ENCODE data around the gene GSTM3.

GSTM3 gene

DNA sequence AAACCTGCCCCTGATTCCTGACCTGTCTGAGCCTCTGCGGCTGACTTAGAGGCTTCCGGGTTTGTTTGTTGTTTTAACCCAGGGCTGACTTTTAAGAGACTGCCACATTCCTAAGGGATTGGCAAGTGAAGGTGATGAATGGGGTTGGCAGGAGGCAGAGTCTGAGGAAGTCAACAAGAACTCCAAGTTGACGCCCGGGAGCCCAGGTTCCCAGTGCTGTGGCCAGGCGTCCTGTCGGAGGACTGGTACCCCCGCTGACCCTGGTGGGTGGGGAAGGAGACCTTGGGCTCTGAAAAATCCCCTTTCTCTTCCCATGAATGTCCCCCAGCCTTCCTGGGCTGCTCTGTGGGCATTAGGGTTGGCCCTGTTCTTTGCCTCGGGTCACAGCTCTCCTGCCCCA, 42.6 kb upstream of the GSTM3 start:
- Histone ChIP-seq H3K4me1 (ENCODE audit: control insufficient read depth in 1 of 2, insufficient read depth in 1 of 2, low read depth in 1 of 2, low read length in 1 of 2) (peaks cover 9 to 14% of the 10 kb centered on the region in 2 experiments), H3K27ac (no peak overlapping the region), H3K9me3 (no peaks in the 10 kb centered on the region), H3K4me3 (ENCODE audit: low read depth in 1 of 2, low read length in 1 of 2) (no peak overlapping the region), H3K27me3 (no peaks in the 10 kb centered on the region), H3K36me3 (no peaks in the 10 kb centered on the region)
- TF ChIP-seq, protein P1, sequence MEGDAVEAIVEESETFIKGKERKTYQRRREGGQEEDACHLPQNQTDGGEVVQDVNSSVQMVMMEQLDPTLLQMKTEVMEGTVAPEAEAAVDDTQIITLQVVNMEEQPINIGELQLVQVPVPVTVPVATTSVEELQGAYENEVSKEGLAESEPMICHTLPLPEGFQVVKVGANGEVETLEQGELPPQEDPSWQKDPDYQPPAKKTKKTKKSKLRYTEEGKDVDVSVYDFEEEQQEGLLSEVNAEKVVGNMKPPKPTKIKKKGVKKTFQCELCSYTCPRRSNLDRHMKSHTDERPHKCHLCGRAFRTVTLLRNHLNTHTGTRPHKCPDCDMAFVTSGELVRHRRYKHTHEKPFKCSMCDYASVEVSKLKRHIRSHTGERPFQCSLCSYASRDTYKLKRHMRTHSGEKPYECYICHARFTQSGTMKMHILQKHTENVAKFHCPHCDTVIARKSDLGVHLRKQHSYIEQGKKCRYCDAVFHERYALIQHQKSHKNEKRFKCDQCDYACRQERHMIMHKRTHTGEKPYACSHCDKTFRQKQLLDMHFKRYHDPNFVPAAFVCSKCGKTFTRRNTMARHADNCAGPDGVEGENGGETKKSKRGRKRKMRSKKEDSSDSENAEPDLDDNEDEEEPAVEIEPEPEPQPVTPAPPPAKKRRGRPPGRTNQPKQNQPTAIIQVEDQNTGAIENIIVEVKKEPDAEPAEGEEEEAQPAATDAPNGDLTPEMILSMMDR (IDR thresholded peaks at IDR 0.05), result no peak

DNA sequence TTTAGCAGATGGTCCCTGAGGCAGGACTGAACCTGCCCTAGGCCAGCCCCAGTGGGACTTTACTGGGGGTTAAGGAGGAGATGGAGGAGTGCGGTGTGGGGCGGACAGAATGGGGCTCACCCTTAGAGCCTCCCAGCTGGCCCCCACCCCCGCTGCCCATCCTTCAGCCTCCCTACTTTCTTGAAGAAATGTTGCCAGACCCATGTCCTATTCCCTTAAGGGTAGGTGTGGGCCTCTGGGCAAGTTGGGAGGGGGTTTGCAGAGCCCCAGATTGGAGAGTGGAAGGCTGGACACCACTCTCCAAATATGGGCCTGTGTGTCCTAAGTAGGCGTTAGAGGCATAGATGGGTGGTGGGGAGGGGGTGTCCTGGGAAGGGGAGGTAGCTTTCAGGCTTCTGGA, 42.1 kb upstream of the GSTM3 start:
- no peaks in the 10 kb centered on the region for H3K27me3 ChIP-seq
- H3K36me3 ChIP-seq, result no peaks in the 10 kb centered on the region
- H3K27ac ChIP-seq, result no peak overlapping the region
- no peaks in the 10 kb centered on the region for H3K9me3 ChIP-seq
- TF ChIP-seq, protein P1 (IDR thresholded peaks at IDR 0.05), result no peak
- H3K4me3 ChIP-seq (ENCODE audit: low read depth in 1 of 2, low read length in 1 of 2), result no peak overlapping the region
- H3K4me1 ChIP-seq (ENCODE audit: control insufficient read depth in 1 of 2, insufficient read depth in 1 of 2, low read depth in 1 of 2, low read length in 1 of 2), result peaks cover 3 to 10% of the 10 kb centered on the region in 2 experiments

DNA sequence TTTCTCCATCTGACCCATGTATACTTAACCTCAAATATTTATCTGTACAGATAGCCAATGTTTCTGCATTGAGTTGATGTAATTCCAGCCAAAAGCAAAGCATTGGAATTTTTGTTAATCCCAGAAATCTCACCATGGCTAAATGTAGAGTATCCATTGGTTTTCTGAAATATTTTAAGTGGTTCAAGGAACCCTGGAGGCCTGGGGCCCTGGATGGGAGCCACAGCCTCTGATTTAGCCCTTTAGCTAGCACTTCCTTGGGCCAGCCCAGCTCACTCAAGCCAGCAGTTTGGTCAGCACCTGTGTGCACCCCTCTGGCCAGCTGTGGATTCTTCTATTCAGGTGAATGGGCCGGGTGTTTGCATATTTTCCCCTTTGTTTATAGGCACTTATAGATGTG, 41.7 kb upstream of the GSTM3 start:
- H3K4me1 ChIP-seq (ENCODE audit: control insufficient read depth in 1 of 2, insufficient read depth in 1 of 2, low read depth in 1 of 2, low read length in 1 of 2), result peaks cover under 1 to 9% of the 10 kb centered on the region in 2 experiments
- no peaks in the 10 kb centered on the region for H3K36me3 ChIP-seq
- TF ChIP-seq, protein P1 (IDR thresholded peaks at IDR 0.05), result no peak
- H3K27me3 ChIP-seq, result no peaks in the 10 kb centered on the region
- no peaks in the 10 kb centered on the region for H3K9me3 ChIP-seq
- H3K4me3 ChIP-seq (ENCODE audit: low read depth in 1 of 2, low read length in 1 of 2), result no peak overlapping the region
- H3K27ac ChIP-seq, result no peak overlapping the region

DNA sequence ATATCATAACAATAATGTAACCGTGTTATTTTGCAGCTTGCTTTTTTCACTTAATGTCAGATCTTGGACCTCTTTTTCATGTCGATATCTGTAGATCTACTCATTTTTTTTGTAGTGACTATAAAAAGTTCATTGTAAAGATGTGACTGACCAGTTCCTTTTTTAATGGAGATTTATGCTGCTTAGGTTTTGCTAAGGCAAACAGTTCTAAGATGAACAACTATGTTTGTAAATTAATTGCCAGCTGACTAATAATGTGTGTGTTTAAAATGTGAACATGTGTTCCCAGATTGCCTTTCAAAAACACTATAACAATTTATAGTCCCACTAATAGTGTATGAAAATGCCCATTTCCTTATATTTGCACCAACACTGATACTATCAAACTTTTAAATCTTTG, 41.0 kb upstream of the GSTM3 start:
- H3K27me3 ChIP-seq, result no peaks in the 10 kb centered on the region
- TF ChIP-seq, protein P1 (IDR thresholded peaks at IDR 0.05), result no peak
- H3K4me3 ChIP-seq (ENCODE audit: low read depth in 1 of 2, low read length in 1 of 2), result no peak overlapping the region
- H3K27ac ChIP-seq, result no peak overlapping the region
- H3K9me3 ChIP-seq, result no peaks in the 10 kb centered on the region
- H3K4me1 ChIP-seq (ENCODE audit: control insufficient read depth in 1 of 2, insufficient read depth in 1 of 2, low read depth in 1 of 2, low read length in 1 of 2), result peaks cover 8 to 16% of the 10 kb centered on the region in 2 experiments
- no peaks in the 10 kb centered on the region for H3K36me3 ChIP-seq

DNA sequence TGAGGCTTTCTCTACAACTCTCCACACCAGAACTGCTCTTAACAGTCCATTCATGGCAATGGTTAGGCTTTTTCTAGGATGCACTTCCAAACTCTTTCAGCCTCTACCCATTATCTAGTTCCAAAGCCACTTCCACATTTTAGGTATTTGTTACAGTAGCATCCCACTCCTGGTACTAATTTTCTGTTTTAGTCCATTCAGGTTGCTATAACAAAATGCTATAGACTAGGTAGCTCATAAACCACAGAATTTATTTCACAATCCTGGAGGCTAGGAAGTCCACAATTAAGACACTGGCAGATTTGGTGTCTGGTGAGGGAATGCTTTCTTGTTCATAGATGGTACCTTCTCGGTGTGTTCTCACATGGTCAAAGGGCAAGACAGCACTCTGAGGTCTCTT, 40.1 kb upstream of the GSTM3 start:
- Histone ChIP-seq H3K4me3 (ENCODE audit: low read depth in 1 of 2, low read length in 1 of 2) (no peak overlapping the region), H3K27me3 (no peaks in the 10 kb centered on the region), H3K4me1 (ENCODE audit: control insufficient read depth in 1 of 2, insufficient read depth in 1 of 2, low read depth in 1 of 2, low read length in 1 of 2) (peaks cover 10 to 11% of the 10 kb centered on the region in 2 experiments), H3K9me3 (no peaks in the 10 kb centered on the region), H3K27ac (no peak overlapping the region), H3K36me3 (no peaks in the 10 kb centered on the region)
- TF ChIP-seq, protein P1 (IDR thresholded peaks at IDR 0.05), result no peak

Measured in neutrophil (primary cell).